Activated CD4-positive, alpha-beta T cell treated with anti-CD3 and anti-CD28 coated beads, Interleukin-2, amount 10 ng/mL, durations not matched to agents 24 days and 14 days (primary cell): ENCODE results near the gene NUDCD3. TPM values are rescaled to one million over a fixed set of nuclear protein-coding genes. Genes with fewer than 3 reads are reported as not detected.
"Not testable (repeated sequence)": the region's sequence is repeated elsewhere in the genome, so short reads cannot be mapped to it uniquely, and the experiment has no call there.

Experiments
- DNase-seq: peaks from one replicate; pipeline ENCODE4 v3.0.0; 2022
- H3K27ac Mint-ChIP-seq: one replicate; pipeline ENCODE4 v1.8.0; 2022; ENCODE audit warnings: mild to moderate bottlenecking, mixed read lengths
- H3K27me3 Mint-ChIP-seq: one replicate; pipeline ENCODE4 v1.8.0; 2022; ENCODE audit warnings: mixed read lengths
- H3K36me3 Mint-ChIP-seq: one replicate; pipeline ENCODE4 v1.8.0; 2022; ENCODE audit warnings: low read depth, mild to moderate bottlenecking, mixed read lengths
- H3K4me1 Mint-ChIP-seq: one replicate; pipeline ENCODE4 v1.8.0; 2021; ENCODE audit warnings: mixed read lengths
- H3K4me3 Mint-ChIP-seq: one replicate; pipeline ENCODE4 v1.8.0; 2022; ENCODE audit warnings: mild to moderate bottlenecking, moderate library complexity, mixed read lengths
- H3K9me3 Mint-ChIP-seq: one replicate; pipeline ENCODE4 v1.8.0; 2021; ENCODE audit warnings: mixed read lengths
- intact Hi-C: fragments of 100-400 bp; cut with micrococcal nuclease; formaldehyde crosslinking; loops from one replicate; pipeline ENCODE4 v1.15.1; 2023
- total RNA-seq: library from RNA; stranded (reverse); gene quantifications from 2 replicates; pipeline ENCODE4 v1.2.3, GENCODE V29; 2022

The NUDCD3 gene
- total RNA-seq, 1 donor from 2014 or later = 92.7 TPM

DNA sequence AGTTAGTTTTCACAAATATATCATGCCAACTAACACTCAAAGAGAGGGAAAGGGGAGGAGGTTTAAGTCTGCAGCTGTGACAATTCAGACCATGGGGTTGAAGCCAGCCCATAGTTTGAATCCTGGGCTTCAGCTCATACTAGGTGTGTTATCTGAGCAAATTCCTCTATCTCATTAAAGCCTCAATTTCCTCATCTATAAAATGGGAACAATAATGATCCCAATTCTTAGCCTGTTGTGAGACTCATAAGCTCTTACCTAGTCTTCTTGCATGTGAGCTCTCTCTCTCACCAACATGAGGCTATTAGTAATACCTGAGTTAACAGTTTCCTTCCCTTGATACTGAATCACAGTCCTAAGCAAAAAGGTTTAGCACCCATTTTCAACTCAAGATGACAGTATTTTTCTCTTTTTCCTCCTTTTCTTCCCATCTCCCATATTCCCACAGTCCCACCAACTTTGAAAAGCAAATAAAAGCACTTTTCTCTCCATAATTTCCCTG is 49.8 kb downstream of the NUDCD3 start:
- Mint-ChIP-seq H3K27me3 (no peaks in the 10 kb centered on the region), H3K4me1 (peaks cover 24% of the 10 kb centered on the region), H3K4me3 (no peak overlapping the region), H3K36me3 (peaks cover 34% of the 10 kb centered on the region), H3K27ac (no peak overlapping the region), H3K9me3 (peaks cover 4% of the 10 kb centered on the region)
- intact Hi-C loops = no loop called here
- no peak for DNase-seq

GRCh38 chr7:44439926-44440325 is 50.5 kb downstream of the NUDCD3 start:
- intact Hi-C loops = no loop called here
- no peak overlapping the region for H3K27ac Mint-ChIP-seq
- H3K4me1 Mint-ChIP-seq = peaks cover 30% of the 10 kb centered on the region
- H3K36me3 Mint-ChIP-seq = peaks cover 29% of the 10 kb centered on the region
- no peaks in the 10 kb centered on the region for H3K27me3 Mint-ChIP-seq
- no peak overlapping the region for H3K4me3 Mint-ChIP-seq
- no peaks in the 10 kb centered on the region for H3K9me3 Mint-ChIP-seq
- no peak for DNase-seq

GRCh38 chr7:44438816-44439215 is 51.6 kb downstream of the NUDCD3 start:
- peaks cover 26% of the 10 kb centered on the region for H3K36me3 Mint-ChIP-seq
- H3K4me1 Mint-ChIP-seq = peaks cover 33% of the 10 kb centered on the region
- H3K27me3 Mint-ChIP-seq = no peaks in the 10 kb centered on the region
- DNase-seq = no peak
- no peaks in the 10 kb centered on the region for H3K9me3 Mint-ChIP-seq
- H3K27ac Mint-ChIP-seq = no peak overlapping the region
- intact Hi-C loops = no loop called here
- no peak overlapping the region for H3K4me3 Mint-ChIP-seq

DNA sequence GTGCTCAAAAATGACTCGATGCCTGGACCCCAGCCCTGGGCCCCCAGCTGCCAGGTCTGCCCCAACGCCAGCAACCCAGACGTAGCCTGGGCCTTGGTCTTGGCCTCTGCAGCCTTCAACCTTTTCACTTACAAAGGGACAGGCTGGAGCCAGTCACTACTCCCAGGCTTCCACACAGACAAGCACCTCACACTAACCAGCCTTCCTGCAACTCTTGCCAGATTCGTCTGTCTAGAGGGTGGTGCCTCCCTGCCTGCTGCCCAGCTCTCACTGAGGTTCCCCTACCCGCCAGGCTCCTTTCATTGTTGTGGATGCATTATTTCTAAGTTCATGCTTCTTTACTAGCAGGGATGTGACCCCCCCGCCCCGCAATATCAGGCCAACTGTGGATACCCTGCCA is 56.3 kb downstream of the NUDCD3 start:
- H3K9me3 Mint-ChIP-seq = no peaks in the 10 kb centered on the region
- H3K27me3 Mint-ChIP-seq = no peaks in the 10 kb centered on the region
- peak overlapping the region; percentile 17 for H3K27ac Mint-ChIP-seq
- H3K36me3 Mint-ChIP-seq = peaks cover 26% of the 10 kb centered on the region
- intact Hi-C loops = no loop called here
- H3K4me3 Mint-ChIP-seq = no peak overlapping the region
- DNase-seq = no peak
- H3K4me1 Mint-ChIP-seq = peaks cover 32% of the 10 kb centered on the region

- H3K27ac Mint-ChIP-seq = no peak overlapping the region
- DNase-seq = no peak
- peaks cover 30% of the 10 kb centered on the region for H3K4me1 Mint-ChIP-seq
- H3K36me3 Mint-ChIP-seq = peaks cover 22% of the 10 kb centered on the region
- H3K9me3 Mint-ChIP-seq = no peaks in the 10 kb centered on the region
- intact Hi-C loops = no loop called here
- H3K4me3 Mint-ChIP-seq = no peak overlapping the region
- H3K27me3 Mint-ChIP-seq = no peaks in the 10 kb centered on the region
Observed at GRCh38 chr7:44433255-44434022, 57.0 kb downstream of the NUDCD3 start.

GRCh38 chr7:44432381-44432977 is 58.0 kb downstream of the NUDCD3 start:
- Mint-ChIP-seq H3K9me3 (no peaks in the 10 kb centered on the region), H3K36me3 (peaks cover 20% of the 10 kb centered on the region), H3K27me3 (no peaks in the 10 kb centered on the region), H3K27ac (no peak overlapping the region), H3K4me1 (peaks cover 32% of the 10 kb centered on the region), H3K4me3 (no peak overlapping the region)
- DNase-seq = no peak
- intact Hi-C loops = no loop called here

DNA sequence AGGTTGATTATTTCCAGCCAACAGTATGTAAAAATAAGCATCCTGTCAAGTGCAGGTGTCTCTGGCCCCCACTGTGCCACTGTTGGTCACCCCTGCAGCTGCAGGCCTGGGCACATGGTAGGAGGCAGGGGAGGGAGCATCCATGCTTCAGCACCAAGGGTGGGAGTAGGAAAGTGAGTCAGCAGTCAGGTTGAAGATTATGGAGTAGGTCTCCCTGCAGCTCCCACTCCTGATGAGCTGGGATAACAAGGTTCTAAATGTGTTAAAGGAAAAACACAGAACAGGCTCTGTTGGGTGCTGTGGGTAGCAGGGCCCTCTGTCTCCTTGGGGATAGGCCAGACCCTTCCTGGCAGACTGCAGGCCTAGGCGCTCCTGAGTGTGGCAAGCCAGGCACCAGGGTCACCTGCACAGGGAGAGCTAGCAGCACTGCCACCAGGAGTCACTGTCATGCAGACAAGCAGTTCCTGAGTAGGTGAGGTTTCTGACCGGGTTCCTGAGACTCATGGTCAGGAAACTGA is 59.3 kb downstream of the NUDCD3 start:
- Mint-ChIP-seq H3K9me3 (no peaks in the 10 kb centered on the region), H3K36me3 (peaks cover 26% of the 10 kb centered on the region), H3K27ac (no peak overlapping the region), H3K27me3 (no peaks in the 10 kb centered on the region), H3K4me1 (peaks cover 24% of the 10 kb centered on the region), H3K4me3 (no peak overlapping the region)
- DNase-seq = peak; percentile 64
- intact Hi-C loops = no loop called here

- Mint-ChIP-seq H3K4me1 (peaks cover 15% of the 10 kb centered on the region), H3K4me3 (no peak overlapping the region), H3K27ac (no peak overlapping the region), H3K27me3 (no peaks in the 10 kb centered on the region), H3K9me3 (no peaks in the 10 kb centered on the region), H3K36me3 (peaks cover 32% of the 10 kb centered on the region)
- DNase-seq = no peak
- intact Hi-C loops = no loop called here
Observed at GRCh38 chr7:44430054-44430453, 60.4 kb downstream of the NUDCD3 start.

DNA sequence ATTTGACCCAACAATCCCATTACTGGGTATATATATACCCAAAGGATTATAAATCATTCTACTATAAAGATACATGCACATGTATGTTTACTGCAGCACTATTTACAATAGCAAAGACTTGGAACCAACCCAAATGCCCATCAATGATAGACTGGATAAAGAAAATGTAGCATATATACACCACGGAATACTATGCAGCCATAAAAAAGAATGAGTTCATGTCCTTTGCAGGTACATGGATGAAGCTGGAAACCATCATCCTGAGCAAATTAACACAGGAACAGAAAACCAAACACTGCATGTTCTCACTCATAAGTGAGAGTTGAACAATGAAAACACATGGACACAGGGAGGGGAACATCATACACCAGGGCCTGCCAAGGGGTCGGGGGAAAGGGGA is 65.7 kb downstream of the NUDCD3 start:
- H3K27ac Mint-ChIP-seq = not testable (repeated sequence)

GRCh38 chr7:44416941-44417340 is 73.5 kb downstream of the NUDCD3 start:
- Mint-ChIP-seq H3K27ac (no peak overlapping the region), H3K4me3 (no peak overlapping the region), H3K36me3 (peaks cover 32% of the 10 kb centered on the region), H3K4me1 (peaks cover 10% of the 10 kb centered on the region), H3K9me3 (peaks cover 2% of the 10 kb centered on the region), H3K27me3 (no peaks in the 10 kb centered on the region)
- DNase-seq = no peak
- intact Hi-C loops = no loop called here

More for the DNA sequence above, 65.7 kb downstream of the NUDCD3 start:
- peaks cover 15% of the 10 kb centered on the region for H3K4me1 Mint-ChIP-seq
- H3K36me3 Mint-ChIP-seq = peaks cover 55% of the 10 kb centered on the region
- H3K27me3 Mint-ChIP-seq, DNase-seq, intact Hi-C loops, H3K4me3 Mint-ChIP-seq, H3K9me3 Mint-ChIP-seq: not testable (repeated sequence)

DNA sequence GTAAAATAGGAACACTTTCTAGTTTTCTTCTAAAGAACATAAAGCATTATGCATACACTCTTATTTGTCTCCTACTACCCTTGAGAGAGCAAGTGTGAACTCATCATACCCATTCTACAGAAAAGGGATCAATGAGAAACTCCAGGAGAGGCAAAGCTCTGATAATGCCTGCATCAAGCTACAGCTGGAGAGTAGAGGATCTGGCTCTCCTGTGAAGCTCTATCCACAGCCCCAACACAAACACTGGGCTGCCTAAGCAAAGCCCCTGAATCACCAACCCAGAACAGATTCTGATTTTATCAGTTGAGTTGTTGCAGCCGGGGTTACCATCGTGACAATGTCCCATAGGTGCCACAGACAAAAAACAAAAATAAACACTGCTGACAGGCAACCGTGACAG is 74.9 kb downstream of the NUDCD3 start:
- H3K36me3 Mint-ChIP-seq = peaks cover 41% of the 10 kb centered on the region
- H3K4me1 Mint-ChIP-seq = peaks cover 8% of the 10 kb centered on the region
- DNase-seq = no peak
- H3K9me3 Mint-ChIP-seq = peaks cover 6% of the 10 kb centered on the region
- peak overlapping the region; percentile 39 for H3K27ac Mint-ChIP-seq
- no peak overlapping the region for H3K4me3 Mint-ChIP-seq
- no peaks in the 10 kb centered on the region for H3K27me3 Mint-ChIP-seq
- intact Hi-C loops = loop anchor here (2.0 kb wide), 1 partner anchor 49 kb away; no protein-coding TSS in a partner anchor

- DNase-seq = no peak
- Mint-ChIP-seq H3K36me3 (peaks cover 44% of the 10 kb centered on the region), H3K9me3 (peaks cover 6% of the 10 kb centered on the region), H3K4me1 (peaks cover 8% of the 10 kb centered on the region), H3K27ac (peak overlapping the region; percentile 32), H3K4me3 (no peak overlapping the region), H3K27me3 (no peaks in the 10 kb centered on the region)
- intact Hi-C loops = loop anchor here (2.0 kb wide), 1 partner anchor 50 kb away; no protein-coding TSS in a partner anchor
Observed at GRCh38 chr7:44415047-44415446, 75.4 kb downstream of the NUDCD3 start.

DNA sequence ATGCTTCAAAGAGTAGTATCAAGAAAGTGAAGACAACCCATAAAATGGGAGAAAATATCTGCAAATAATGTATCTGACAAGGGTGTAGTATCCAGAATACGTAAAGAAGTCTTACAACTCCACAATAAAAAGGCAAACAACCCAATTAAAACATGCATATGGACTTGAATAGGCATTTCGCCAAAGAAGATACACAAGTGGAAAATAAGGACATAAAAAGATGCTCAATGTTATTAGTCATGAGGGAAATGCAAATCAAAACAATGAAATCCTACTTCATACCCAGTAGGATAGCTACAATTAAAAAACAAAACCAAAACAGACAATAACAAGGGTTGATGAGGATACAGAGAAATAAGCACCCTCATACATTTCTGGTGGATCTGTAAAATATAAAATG is 79.2 kb downstream of the NUDCD3 start:
- intact Hi-C loops = no loop called here
- H3K27ac Mint-ChIP-seq = no peak overlapping the region
- H3K4me3 Mint-ChIP-seq = no peak overlapping the region
- DNase-seq = no peak
- H3K9me3 Mint-ChIP-seq = peaks cover 10% of the 10 kb centered on the region
- peaks cover 10% of the 10 kb centered on the region for H3K4me1 Mint-ChIP-seq
- H3K36me3 Mint-ChIP-seq = peaks cover 43% of the 10 kb centered on the region
- H3K27me3 Mint-ChIP-seq = no peaks in the 10 kb centered on the region

GRCh38 chr7:44408596-44408995 is 81.9 kb downstream of the NUDCD3 start:
- no peak for DNase-seq
- Mint-ChIP-seq H3K9me3 (peaks cover 10% of the 10 kb centered on the region), H3K27ac (no peak overlapping the region), H3K4me1 (peaks cover 3% of the 10 kb centered on the region), H3K4me3 (no peak overlapping the region), H3K36me3 (peaks cover 39% of the 10 kb centered on the region), H3K27me3 (no peaks in the 10 kb centered on the region)
- intact Hi-C loops = no loop called here
